ENCODE data around the gene SUMO3.

SUMO3 gene

DNA sequence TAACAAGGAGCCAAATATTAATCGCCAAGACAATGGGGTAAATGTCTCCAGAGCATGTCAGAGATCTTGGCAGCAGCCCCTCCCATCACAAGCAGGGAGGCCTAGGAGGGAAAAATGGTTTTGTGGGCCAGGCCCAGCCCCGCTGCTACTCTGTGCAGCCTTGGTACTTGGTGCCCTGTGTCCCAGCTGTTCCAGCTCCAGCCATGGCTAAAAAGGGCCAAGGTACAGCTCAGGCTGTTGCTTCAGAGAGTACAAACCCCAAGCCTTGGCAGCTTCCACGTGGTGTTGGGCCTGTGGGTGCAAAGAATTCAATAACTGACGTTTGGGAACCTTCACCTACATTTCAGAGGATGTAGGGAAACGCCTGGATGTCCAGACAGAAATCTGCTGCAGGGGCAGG, 26.6 kb downstream of the SUMO3 start:
- no peak overlapping the region for H3K4me2 ChIP-seq (ENCODE audit: low read length)

DNA sequence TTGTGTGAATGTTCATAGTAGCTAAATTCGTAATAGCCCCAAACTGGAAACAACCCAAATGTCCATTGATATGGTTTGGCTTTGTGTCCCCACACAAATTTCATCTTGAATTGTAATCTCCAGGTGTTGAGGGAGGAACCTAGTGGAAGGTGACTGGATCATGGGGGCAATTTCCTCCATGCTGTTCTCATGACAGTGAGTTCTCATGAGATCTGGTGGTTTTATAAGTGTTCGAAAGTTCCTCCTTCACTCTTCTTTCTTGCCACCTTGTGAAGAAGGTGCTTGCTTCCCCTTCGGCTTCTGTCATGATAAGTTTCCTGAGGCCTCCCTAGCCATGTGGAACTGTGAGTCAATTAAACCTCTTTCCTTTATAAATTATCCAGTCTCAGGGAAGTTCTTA, 27.5 kb downstream of the SUMO3 start:
- H3K4me3 ChIP-seq (ENCODE audit: low read depth, low read length, poor library complexity, severe bottlenecking), result no peak overlapping the region
- peaks cover 37% of the 10 kb centered on the region for H3K4me1 ChIP-seq (ENCODE audit: insufficient read depth, low read length, severe bottlenecking)
- H3K27ac ChIP-seq (ENCODE audit: low read depth, low read length, poor library complexity, severe bottlenecking), result no peak overlapping the region
- peaks cover 63% of the 10 kb centered on the region for H3K36me3 ChIP-seq (ENCODE audit: insufficient read depth, low read length)
- no peaks in the 10 kb centered on the region for H3K9me2 ChIP-seq (ENCODE audit: low read depth, low read length)
- no peaks in the 10 kb centered on the region; the same call in 1 of the 2 replicates for H4K20me1 ChIP-seq (ENCODE audit: insufficient read depth, low read length)
- H3K27me3 ChIP-seq (ENCODE audit: insufficient read depth, low read length), result no peaks in the 10 kb centered on the region
- H2AFZ ChIP-seq (ENCODE audit: low read length), result no peak overlapping the region
- peaks cover 94% of the 10 kb centered on the region for H3K79me2 ChIP-seq (ENCODE audit: insufficient read depth, low read length)
- H3K4me2 ChIP-seq (ENCODE audit: low read length), result no peak overlapping the region
- TF ChIP-seq, protein P1, sequence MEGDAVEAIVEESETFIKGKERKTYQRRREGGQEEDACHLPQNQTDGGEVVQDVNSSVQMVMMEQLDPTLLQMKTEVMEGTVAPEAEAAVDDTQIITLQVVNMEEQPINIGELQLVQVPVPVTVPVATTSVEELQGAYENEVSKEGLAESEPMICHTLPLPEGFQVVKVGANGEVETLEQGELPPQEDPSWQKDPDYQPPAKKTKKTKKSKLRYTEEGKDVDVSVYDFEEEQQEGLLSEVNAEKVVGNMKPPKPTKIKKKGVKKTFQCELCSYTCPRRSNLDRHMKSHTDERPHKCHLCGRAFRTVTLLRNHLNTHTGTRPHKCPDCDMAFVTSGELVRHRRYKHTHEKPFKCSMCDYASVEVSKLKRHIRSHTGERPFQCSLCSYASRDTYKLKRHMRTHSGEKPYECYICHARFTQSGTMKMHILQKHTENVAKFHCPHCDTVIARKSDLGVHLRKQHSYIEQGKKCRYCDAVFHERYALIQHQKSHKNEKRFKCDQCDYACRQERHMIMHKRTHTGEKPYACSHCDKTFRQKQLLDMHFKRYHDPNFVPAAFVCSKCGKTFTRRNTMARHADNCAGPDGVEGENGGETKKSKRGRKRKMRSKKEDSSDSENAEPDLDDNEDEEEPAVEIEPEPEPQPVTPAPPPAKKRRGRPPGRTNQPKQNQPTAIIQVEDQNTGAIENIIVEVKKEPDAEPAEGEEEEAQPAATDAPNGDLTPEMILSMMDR (IDR thresholded peaks at IDR 0.05; ENCODE audit: low read length), result no peak
- no peak for TF ChIP-seq EZH2 (IDR thresholded peaks at IDR 0.05; ENCODE audit: borderline replicate concordance, low read length)
- H3F3A ChIP-seq (ENCODE audit: insufficient read depth, low read length), result no peaks in the 10 kb centered on the region
- H3K9ac ChIP-seq (ENCODE audit: low read length), result no peak overlapping the region
- no peaks in the 10 kb centered on the region for H3K9me3 ChIP-seq (ENCODE audit: low read length)

More for the DNA sequence above, 26.6 kb downstream of the SUMO3 start:
- H3K9me3 ChIP-seq (ENCODE audit: low read length), result no peaks in the 10 kb centered on the region
- no peak overlapping the region for H3K4me3 ChIP-seq (ENCODE audit: low read depth, low read length, poor library complexity, severe bottlenecking)
- no peak overlapping the region for H3K9ac ChIP-seq (ENCODE audit: low read length)
- no peak overlapping the region for H3K27ac ChIP-seq (ENCODE audit: low read depth, low read length, poor library complexity, severe bottlenecking)
- TF ChIP-seq, protein P1 (IDR thresholded peaks at IDR 0.05; ENCODE audit: low read length), result no peak
- TF ChIP-seq EZH2 (IDR thresholded peaks at IDR 0.05; ENCODE audit: borderline replicate concordance, low read length), result no peak
- H4K20me1 ChIP-seq (ENCODE audit: insufficient read depth, low read length), result no peaks in the 10 kb centered on the region; the same call in 1 of the 2 replicates
- H3K27me3 ChIP-seq (ENCODE audit: insufficient read depth, low read length), result no peaks in the 10 kb centered on the region
- no peaks in the 10 kb centered on the region for H3K9me2 ChIP-seq (ENCODE audit: low read depth, low read length)
- no peaks in the 10 kb centered on the region for H3F3A ChIP-seq (ENCODE audit: insufficient read depth, low read length)
- no peak overlapping the region for H2AFZ ChIP-seq (ENCODE audit: low read length)
- H3K36me3 ChIP-seq (ENCODE audit: insufficient read depth, low read length), result peaks cover 59% of the 10 kb centered on the region
- peaks cover 32% of the 10 kb centered on the region for H3K4me1 ChIP-seq (ENCODE audit: insufficient read depth, low read length, severe bottlenecking)
- H3K79me2 ChIP-seq (ENCODE audit: insufficient read depth, low read length), result peaks cover 95% of the 10 kb centered on the region

DNA sequence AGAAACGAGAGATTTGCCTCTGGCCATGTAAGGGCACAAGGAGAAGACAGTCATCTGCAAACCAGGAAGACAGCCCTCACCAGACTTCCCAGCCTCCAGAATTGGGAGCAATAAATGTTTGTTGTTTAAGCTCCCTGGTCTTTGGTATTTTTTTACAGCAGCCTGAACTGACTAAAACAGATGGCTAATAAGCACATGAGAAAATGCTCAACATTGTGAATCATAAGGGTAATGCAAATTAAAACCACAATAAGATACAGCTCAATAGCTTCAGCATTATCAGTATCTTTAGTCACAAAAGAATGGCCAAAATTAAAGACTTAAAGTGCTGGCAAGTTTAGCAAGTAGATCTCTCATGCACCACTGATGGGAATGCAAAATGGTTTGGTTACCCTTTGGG, 28.0 kb downstream of the SUMO3 start:
- TF ChIP-seq, protein P1 (IDR thresholded peaks at IDR 0.05; ENCODE audit: low read length), result no peak
- no peak for TF ChIP-seq EZH2 (IDR thresholded peaks at IDR 0.05; ENCODE audit: borderline replicate concordance, low read length)
- Histone ChIP-seq H3K27ac (ENCODE audit: low read depth, low read length, poor library complexity, severe bottlenecking) (no peak overlapping the region), H4K20me1 (ENCODE audit: insufficient read depth, low read length) (no peaks in the 10 kb centered on the region; the same call in 1 of the 2 replicates)

More for the DNA sequence above, 28.0 kb downstream of the SUMO3 start:
- peaks cover 37% of the 10 kb centered on the region for H3K4me1 ChIP-seq (ENCODE audit: insufficient read depth, low read length, severe bottlenecking)
- H3K9ac ChIP-seq (ENCODE audit: low read length), result no peak overlapping the region
- no peak overlapping the region for H2AFZ ChIP-seq (ENCODE audit: low read length)
- H3K9me3 ChIP-seq (ENCODE audit: low read length), result no peaks in the 10 kb centered on the region
- peaks cover 92% of the 10 kb centered on the region for H3K79me2 ChIP-seq (ENCODE audit: insufficient read depth, low read length)
- H3K4me2 ChIP-seq (ENCODE audit: low read length), result no peak overlapping the region
- H3K36me3 ChIP-seq (ENCODE audit: insufficient read depth, low read length), result peaks cover 68% of the 10 kb centered on the region
- no peaks in the 10 kb centered on the region for H3K9me2 ChIP-seq (ENCODE audit: low read depth, low read length)
- H3K27me3 ChIP-seq (ENCODE audit: insufficient read depth, low read length), result no peaks in the 10 kb centered on the region
- no peaks in the 10 kb centered on the region for H3F3A ChIP-seq (ENCODE audit: insufficient read depth, low read length)
- no peak overlapping the region for H3K4me3 ChIP-seq (ENCODE audit: low read depth, low read length, poor library complexity, severe bottlenecking)

All from OCI-LY1 (cell line).